Effector memory CD8-positive, alpha-beta T cell (primary cell): ENCODE results near the gene STPG1.

Experiments used
- ATAC-seq: fragments of 150-1000 bp; cut with Tn5 transposase; replicated peaks from 2 replicates; pipeline ENCODE4 v1.10.0; 2021; ENCODE audit warnings: mild to moderate bottlenecking, moderate library complexity
- DNase-seq, 3 experiments: peaks; one replicate each; pipeline ENCODE4 v3.0.0; 2021
- H3K27ac Mint-ChIP-seq, 2 donors: one replicate each; pipeline ENCODE4 v1.8.0; 2022; ENCODE audit warnings: mild to moderate bottlenecking in 2 of 2, mixed read lengths in 2 of 2, moderate library complexity in 2 of 2
- H3K27me3 Mint-ChIP-seq, 2 donors: one replicate each; pipeline ENCODE4 v1.8.0; 2022; ENCODE audit warnings: mixed read lengths in 2 of 2
- H3K36me3 Mint-ChIP-seq: one replicate; pipeline ENCODE4 v1.8.0; 2022; ENCODE audit warnings: mild to moderate bottlenecking, moderate library complexity, mixed read lengths; ENCODE audit not compliant: insufficient read depth
- H3K4me1 Mint-ChIP-seq, 2 donors: one replicate each; pipeline ENCODE4 v1.8.0; 2022; ENCODE audit warnings: low read depth in 2 of 2, mixed read lengths in 2 of 2
- H3K4me3 Mint-ChIP-seq, 2 donors: one replicate each; pipeline ENCODE4 v1.8.0; 2022; ENCODE audit warnings: mild to moderate bottlenecking in 2 of 2, mixed read lengths in 2 of 2, moderate library complexity in 2 of 2
- H3K9me3 Mint-ChIP-seq, 2 donors: one replicate each; pipeline ENCODE4 v1.8.0; 2022; ENCODE audit warnings: mixed read lengths in 2 of 2

The STPG1 gene

DNA sequence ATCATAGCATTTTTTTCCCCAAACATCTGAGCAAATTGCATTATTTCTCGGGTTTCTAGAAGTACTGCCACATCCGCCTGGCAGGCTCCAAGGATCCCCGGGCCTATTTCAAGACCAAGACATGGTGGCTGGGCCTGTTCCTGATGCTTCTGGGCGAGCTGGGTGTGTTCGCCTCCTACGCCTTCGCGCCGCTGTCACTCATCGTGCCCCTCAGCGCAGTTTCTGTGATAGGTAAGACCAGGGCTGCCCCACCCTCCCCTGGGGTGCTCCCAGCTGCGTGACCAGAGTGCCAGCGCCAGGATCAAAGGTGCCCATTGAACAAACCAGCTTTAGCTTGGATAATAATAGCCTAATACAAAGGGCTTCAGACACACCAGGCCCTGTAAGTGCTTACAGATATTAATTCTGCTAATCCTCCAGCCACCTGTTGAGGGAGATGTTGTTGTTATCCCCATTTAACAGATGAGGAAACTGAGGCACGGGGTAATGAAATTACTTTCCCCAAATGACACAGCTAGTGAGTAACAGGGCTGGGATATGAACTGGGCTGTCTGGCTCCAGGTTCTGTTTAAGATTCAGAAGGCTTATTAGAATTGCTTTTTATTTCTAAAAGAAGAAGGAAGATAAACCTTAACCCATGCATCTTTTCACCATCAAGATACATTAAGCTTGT, 28.6 kb upstream of the STPG1 start:
- no peak for ATAC-seq
- no peaks in the 10 kb centered on the region for H3K9me3 Mint-ChIP-seq
- H3K4me1 Mint-ChIP-seq, result peaks cover 4 to 8% of the 10 kb centered on the region in 2 donors
- peaks cover 32% of the 10 kb centered on the region for H3K36me3 Mint-ChIP-seq
- no peak overlapping the region for H3K4me3 Mint-ChIP-seq
- no peaks in the 10 kb centered on the region for H3K27me3 Mint-ChIP-seq
- H3K27ac Mint-ChIP-seq, result peak overlapping the region in 1 of 2 donors; percentile 8
- no peak for DNase-seq

DNA sequence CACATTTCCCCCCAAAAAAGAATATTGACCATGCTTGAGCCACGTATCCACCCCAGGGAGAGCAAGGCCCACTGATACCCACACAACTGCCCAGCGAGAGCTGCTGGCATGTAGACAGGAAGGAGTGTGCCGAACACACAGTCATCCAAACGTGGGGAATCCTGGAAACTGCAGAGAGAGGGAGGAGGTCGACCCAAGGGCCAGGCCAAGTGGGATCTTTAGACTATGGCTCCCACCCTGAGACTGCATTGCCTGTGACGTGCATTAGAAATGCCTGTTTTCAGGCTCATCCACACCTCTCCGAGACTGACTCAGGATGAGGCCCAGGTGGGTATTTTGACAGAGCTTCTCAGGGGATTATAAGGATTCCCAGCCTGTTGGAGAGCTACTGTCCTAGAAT, 27.9 kb upstream of the STPG1 start:
- ATAC-seq (no peak), DNase-seq (no peak)
- H3K4me3 Mint-ChIP-seq, result no peak overlapping the region
- H3K4me1 Mint-ChIP-seq, result peaks cover 4 to 8% of the 10 kb centered on the region in 2 donors
- H3K36me3 Mint-ChIP-seq, result peaks cover 28% of the 10 kb centered on the region
- H3K27me3 Mint-ChIP-seq, result no peaks in the 10 kb centered on the region
- H3K27ac Mint-ChIP-seq, result peak overlapping the region; percentile 7 to 8
- no peaks in the 10 kb centered on the region for H3K9me3 Mint-ChIP-seq

DNA sequence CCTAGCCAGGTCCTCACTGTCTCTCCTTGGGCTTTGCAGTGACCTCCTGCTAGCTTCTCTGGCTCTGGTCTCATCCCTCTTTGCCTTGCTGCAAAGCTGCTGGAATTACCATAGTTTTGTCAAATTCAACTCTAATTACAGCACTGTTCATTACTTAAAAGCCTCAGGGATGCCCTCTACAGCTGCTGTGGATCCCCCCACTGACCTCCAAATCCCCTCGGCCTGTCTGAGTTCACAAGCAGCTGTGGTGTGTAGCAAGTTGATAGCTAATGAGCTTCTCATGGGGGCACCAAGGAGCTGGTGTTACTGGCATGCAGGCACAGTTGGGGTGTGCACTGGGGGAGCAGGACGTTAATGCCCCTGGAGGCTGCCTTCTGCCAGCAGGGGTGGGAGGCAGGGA, 26.9 kb upstream of the STPG1 start:
- DNase-seq, result no peak
- Mint-ChIP-seq H3K27me3 (no peaks in the 10 kb centered on the region), H3K27ac (no peak overlapping the region), H3K9me3 (no peaks in the 10 kb centered on the region), H3K4me3 (no peak overlapping the region), H3K36me3 (peaks cover 22% of the 10 kb centered on the region), H3K4me1 (peaks cover 4 to 8% of the 10 kb centered on the region in 2 donors)
- ATAC-seq, result no peak

DNA sequence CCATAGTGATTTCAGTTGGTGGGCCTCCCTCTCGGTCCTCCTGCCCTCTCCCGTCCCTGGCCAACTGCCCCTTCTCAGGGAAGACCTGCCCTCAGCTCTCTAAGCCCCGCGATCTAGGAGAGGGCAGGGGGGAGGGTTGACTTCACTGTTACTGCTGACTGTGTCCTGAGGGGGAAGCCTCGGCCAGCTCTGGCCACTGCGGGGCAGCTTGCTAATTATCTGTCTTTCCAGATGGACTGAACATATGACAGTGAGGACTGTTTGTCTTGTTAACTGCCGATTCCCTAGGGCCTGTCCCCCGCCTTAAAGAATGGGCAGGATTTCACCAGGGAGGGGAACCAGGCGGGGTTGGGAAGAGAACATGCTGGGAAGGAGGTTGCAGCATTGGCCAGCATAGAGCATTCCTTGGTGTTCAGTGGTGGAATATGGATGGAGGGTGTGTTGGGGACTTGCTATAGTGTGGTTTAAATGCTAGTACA, 24.9 kb upstream of the STPG1 start:
- no peaks in the 10 kb centered on the region for H3K9me3 Mint-ChIP-seq
- peaks cover 5 to 14% of the 10 kb centered on the region in 2 donors for H3K4me1 Mint-ChIP-seq
- H3K27me3 Mint-ChIP-seq, result no peaks in the 10 kb centered on the region
- no peak for ATAC-seq
- DNase-seq, result no peak
- no peak overlapping the region for H3K27ac Mint-ChIP-seq
- H3K36me3 Mint-ChIP-seq, result peaks cover 15% of the 10 kb centered on the region
- no peak overlapping the region for H3K4me3 Mint-ChIP-seq

DNA sequence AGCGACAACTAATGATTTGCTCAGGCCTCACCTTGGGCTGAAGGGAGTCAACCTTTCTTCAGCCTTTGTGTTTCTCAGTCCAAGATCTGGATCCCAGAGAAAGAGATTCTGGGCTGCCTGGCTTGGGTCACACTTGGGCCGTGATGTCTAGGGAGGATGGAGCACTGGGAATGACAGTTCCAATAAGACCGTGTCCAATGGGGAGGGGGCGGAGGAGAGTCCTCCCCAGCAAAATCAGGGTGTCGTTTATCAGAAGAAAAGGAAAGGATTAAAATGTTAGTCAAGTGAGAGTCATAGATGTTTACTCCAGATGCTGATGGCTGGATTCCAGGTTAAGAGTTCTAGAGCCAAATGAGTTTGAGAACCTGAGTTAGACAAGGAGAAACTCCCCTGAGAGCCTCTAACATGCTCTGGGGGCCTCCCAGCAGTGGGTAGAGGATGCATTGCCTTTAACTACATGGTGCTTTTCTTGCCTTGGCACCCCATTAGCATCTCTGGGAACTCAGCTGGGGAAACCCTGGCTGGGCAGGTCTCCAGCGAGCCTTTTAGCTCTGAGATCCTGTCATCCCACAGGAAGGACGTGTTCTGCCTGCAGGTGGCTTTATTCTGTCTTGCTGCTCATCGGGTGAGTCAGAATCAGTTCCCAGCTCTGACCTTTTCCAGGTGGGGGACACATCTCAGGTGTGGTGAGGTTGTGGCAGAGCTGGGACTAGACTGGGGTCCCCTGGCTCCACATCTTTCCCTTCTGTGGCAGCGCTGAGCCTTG, 24.2 kb upstream of the STPG1 start:
- Mint-ChIP-seq H3K4me1 (peaks cover 7 to 14% of the 10 kb centered on the region in 2 donors), H3K27me3 (no peaks in the 10 kb centered on the region), H3K36me3 (peaks cover 17% of the 10 kb centered on the region), H3K9me3 (no peaks in the 10 kb centered on the region), H3K4me3 (no peak overlapping the region), H3K27ac (no peak overlapping the region)
- ATAC-seq (no peak), DNase-seq (no peak)

DNA sequence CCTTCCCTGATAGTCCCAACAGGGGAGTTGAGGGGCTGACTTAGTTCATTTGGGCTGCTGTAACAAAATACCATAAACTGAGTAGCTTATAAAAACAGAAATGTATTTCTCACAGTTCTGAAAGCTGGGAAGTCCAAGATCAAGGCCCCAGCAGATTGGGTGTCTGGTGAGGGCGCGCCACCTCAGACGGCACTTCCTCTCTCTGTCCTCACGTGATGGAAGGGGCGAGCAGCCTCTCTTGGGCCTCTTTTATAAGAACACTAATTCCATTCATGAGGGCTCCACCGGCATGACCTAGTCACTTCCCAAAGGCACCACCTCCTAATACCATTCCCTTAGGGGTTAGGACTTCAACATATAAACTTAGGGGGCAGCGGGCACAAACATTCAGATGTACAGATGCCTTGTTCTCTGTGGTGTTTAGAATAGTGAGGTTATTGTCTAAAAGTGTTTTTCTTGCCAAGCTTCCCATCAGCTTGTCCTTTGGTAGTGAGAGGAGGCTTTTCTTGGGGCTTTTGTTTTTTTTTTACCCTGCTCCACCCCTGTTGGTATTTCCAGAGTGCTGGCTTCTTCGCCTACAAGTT, 22.3 kb upstream of the STPG1 start:
- Mint-ChIP-seq H3K4me1 (peaks cover 7 to 14% of the 10 kb centered on the region in 2 donors), H3K4me3 (no peak overlapping the region), H3K27me3 (no peaks in the 10 kb centered on the region), H3K27ac (no peak overlapping the region), H3K9me3 (no peaks in the 10 kb centered on the region), H3K36me3 (peaks cover 16% of the 10 kb centered on the region)
- no peak for ATAC-seq
- DNase-seq, result no peak

DNA sequence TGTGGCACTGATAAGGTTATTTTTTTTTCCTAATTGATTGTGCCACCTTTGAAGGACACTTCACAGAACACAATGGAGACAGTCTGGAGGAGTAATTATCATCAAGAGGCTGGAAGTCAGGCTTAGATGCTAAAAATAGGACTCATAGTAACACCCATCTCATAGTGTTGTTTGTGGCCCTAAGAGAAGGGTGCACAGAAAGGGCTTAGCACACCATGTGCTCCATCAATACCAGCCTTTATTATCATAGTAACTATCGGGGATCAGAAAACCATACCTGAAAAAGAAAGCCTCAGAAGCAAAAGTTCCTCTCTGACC, 13.9 kb upstream of the STPG1 start:
- ATAC-seq (no peak), DNase-seq (no peak)
- Mint-ChIP-seq H3K27ac (no peak overlapping the region), H3K27me3 (no peaks in the 10 kb centered on the region), H3K9me3 (no peaks in the 10 kb centered on the region), H3K36me3 (peaks cover 8% of the 10 kb centered on the region), H3K4me3 (no peak overlapping the region), H3K4me1 (peaks cover 16 to 30% of the 10 kb centered on the region in 2 donors)

DNA sequence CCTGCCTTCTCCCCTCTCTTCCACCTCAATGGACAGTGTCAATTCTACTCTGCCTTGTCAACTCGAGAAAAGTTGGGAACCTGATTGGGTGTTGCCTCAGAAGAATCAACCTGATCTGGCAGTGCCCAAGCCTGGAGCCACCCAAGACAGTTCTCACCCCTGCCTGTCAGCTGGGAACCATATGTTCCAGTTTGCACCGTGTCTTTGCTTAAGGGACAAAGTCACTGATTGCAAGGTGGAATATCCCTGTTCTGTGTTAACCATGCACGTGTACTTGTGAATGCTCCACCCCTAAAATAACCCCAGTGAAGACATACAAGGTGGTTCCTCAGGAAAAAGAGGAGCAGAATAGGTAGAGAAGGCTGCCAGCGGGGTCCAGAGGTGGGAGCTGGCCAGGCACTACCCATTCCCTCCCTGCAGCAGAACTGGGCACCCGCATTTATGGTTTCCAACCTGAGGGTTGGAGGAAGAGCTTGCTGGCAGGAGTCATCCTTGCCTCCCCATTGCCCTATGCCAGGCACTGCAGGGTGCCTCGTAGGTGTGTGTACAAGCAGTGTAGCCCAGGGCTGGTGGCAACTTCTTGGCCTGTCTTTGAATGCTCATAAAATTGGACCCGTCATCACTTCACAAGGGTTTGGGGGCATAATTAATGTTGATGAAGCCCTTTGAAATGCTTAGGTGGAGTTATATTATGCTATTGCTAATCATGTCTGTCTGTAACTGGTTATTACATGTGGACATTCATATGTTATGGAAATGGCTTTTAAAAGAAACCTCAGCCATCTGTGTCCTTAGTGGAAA, 13.4 kb upstream of the STPG1 start:
- Mint-ChIP-seq H3K4me3 (no peak overlapping the region), H3K4me1 (peaks cover 21 to 34% of the 10 kb centered on the region in 2 donors), H3K27ac (no peak overlapping the region)

DNA sequence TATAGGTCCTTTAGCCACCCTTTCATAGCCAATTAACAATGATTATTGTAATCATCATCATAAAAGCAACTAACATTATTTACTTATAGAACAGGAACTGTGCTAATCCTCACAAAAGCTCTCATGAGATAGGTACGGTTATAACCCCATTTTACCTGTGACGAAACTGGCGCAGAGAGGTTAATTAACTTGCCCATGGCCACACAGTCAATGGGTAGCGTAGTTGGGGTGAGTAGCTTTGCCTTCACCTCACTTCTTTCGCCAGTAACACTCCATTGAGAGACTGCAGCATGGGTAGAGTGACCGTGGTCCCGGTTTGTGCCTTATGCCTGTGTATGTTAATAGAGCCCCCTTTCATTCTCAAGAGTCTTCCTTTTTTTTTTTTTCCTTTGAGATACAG, 12.3 kb upstream of the STPG1 start:
- Mint-ChIP-seq H3K27ac (no peak overlapping the region), H3K4me3 (no peak overlapping the region), H3K9me3 (no peaks in the 10 kb centered on the region), H3K4me1 (peaks cover 21 to 34% of the 10 kb centered on the region in 2 donors), H3K36me3 (peaks cover 16% of the 10 kb centered on the region), H3K27me3 (no peaks in the 10 kb centered on the region)
- DNase-seq (no peak), ATAC-seq (no peak)

More for the DNA sequence above, 13.4 kb upstream of the STPG1 start:
- ATAC-seq (no peak), DNase-seq (no peak)
- Mint-ChIP-seq H3K27me3 (no peaks in the 10 kb centered on the region), H3K36me3 (peaks cover 8% of the 10 kb centered on the region), H3K9me3 (no peaks in the 10 kb centered on the region)

DNA sequence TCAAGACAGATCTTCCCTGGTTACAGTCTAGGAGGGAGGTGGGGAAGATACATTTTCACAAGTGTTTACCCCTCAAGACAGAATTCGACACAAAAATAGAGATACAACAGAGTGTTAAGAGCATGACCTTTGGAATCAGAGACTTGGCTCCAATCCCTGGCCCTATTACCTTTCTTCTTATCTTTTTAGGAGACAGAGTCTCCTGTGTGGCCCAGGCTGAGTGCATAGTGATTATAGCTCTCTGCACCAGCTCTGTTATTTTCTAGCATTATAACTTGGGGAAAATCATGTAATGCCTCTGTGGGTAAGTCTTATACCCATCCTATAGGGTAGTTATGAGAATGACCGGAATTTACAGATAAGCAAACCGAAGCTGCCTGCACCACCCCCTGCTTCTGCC, 11.9 kb upstream of the STPG1 start:
- ATAC-seq (no peak), DNase-seq (no peak)
- H3K27ac Mint-ChIP-seq, result no peak overlapping the region
- peaks cover 21% of the 10 kb centered on the region for H3K36me3 Mint-ChIP-seq
- H3K4me1 Mint-ChIP-seq, result peaks cover 21 to 34% of the 10 kb centered on the region in 2 donors
- H3K4me3 Mint-ChIP-seq, result no peak overlapping the region
- H3K9me3 Mint-ChIP-seq, result no peaks in the 10 kb centered on the region
- H3K27me3 Mint-ChIP-seq, result no peaks in the 10 kb centered on the region

DNA sequence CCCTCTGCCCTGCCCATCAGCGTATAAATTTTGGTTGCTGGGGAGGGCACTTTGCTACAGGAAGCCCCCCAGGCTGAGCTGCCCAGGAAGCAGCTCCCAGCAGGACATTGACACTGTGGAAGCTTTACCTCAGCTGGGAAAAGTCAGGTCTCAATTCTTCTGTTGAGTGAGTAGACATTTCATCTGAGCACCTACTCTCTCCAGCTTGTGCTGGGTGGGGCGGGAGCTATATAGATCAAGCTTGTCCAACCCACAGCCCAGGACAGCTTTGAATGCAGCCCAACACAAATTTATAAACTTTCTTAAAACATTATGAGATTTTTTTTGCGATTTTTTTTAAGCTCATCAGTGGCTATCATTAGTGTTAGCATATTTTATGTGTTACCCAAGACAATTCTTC, 11.4 kb upstream of the STPG1 start:
- DNase-seq (no peak), ATAC-seq (no peak)
- Mint-ChIP-seq H3K4me3 (no peak overlapping the region), H3K36me3 (peaks cover 24% of the 10 kb centered on the region), H3K27ac (no peak overlapping the region), H3K4me1 (peaks cover 21 to 34% of the 10 kb centered on the region in 2 donors), H3K27me3 (no peaks in the 10 kb centered on the region), H3K9me3 (no peaks in the 10 kb centered on the region)

DNA sequence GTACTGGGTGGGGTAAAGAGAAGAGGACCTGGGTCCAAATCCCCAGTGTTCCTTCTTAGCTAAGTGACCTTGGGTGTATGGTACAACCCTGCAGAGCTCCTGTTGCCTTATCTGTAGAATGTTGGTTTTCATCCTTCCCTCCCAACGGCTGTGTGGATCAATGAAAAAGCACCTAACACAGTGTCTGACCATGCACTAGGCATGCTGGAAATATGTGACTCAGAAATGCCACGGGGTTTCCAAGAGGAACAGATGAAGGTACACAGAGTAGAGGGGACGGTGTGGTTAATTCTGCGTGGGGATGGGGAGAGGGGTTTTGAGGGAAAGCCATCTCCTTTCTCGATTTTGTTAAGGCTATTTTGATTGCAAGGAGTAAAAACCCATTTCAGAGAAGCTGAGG, 10.6 kb upstream of the STPG1 start:
- H3K4me3 Mint-ChIP-seq, result no peak overlapping the region
- no peaks in the 10 kb centered on the region for H3K9me3 Mint-ChIP-seq
- H3K36me3 Mint-ChIP-seq, result peaks cover 29% of the 10 kb centered on the region
- H3K27me3 Mint-ChIP-seq, result no peaks in the 10 kb centered on the region
- ATAC-seq, result no peak
- no peak overlapping the region for H3K27ac Mint-ChIP-seq
- peaks cover 21 to 34% of the 10 kb centered on the region in 2 donors for H3K4me1 Mint-ChIP-seq
- DNase-seq, result no peak

DNA sequence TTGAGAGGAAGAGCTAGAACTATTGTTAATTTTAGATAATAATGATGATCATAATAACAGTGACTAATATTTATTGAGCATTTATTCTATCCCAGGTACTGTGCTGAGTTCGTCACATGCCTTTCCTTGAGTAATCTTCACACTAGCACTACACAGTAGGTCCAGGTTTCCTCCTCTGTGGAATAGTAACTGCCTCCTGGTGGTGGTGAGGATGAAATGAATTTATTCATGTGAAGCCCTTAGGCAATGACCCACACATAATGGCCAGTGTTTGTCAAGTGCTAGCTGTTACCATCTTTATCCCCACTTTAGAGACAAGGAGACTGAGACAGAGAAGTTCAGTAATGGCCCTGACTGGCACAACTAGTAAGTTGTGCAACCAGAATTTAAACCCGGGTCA, 7.9 kb upstream of the STPG1 start:
- no peak for DNase-seq
- H3K9me3 Mint-ChIP-seq, result no peaks in the 10 kb centered on the region
- no peak overlapping the region for H3K4me3 Mint-ChIP-seq
- peaks cover 36% of the 10 kb centered on the region for H3K36me3 Mint-ChIP-seq
- peaks cover 30 to 32% of the 10 kb centered on the region in 2 donors for H3K4me1 Mint-ChIP-seq
- H3K27me3 Mint-ChIP-seq, result no peaks in the 10 kb centered on the region
- no peak for ATAC-seq
- H3K27ac Mint-ChIP-seq, result no peak overlapping the region
